AG04450 (cell line): Measurements from ENCODE around the gene FOXN4. TPM values are rescaled to one million over a fixed set of nuclear protein-coding genes. Genes with fewer than 3 reads are reported as not detected.

ENCODE experiments used
- CTCF ChIA-PET: fragments of 300-600, 350-600 bp; formaldehyde crosslinking; extraction: SDS; loops from one replicate; lab custom pipeline; 2022; ENCODE audit warnings: antibody characterized with exemption, inconsistent platforms; lab: Charles Lee
- POLR2A ChIA-PET: fragments of 350-600 bp; formaldehyde crosslinking; extraction: SDS; loops from one replicate; lab custom pipeline; 2021; ENCODE audit warnings: antibody characterized with exemption, inconsistent platforms; lab: Yijun Ruan, JAX
- DNase-seq: peaks from one replicate; pipeline ENCODE4 v3.0.0-alpha.2; 2011; ENCODE audit warnings: low read depth, low spot score
- H3K27ac ChIP-seq: one replicate; pipeline ENCODE4 v1.5.1; 2012; ENCODE audit warnings: low read depth, low read length, control low read depth
- H3K27me3 ChIP-seq: one replicate; pipeline ENCODE4 v1.6.0; 2012; ENCODE audit warnings: low read length; ENCODE audit not compliant: control insufficient read depth, insufficient read depth
- H3K4me3 ChIP-seq: 2 replicates; pipeline ENCODE4 v1.5.1; 2011; ENCODE audit warnings: mild to moderate bottlenecking, low read depth, low read length, control low read depth
- H3K9me3 ChIP-seq: 2 replicates; pipeline ENCODE4 v1.5.1; 2012; ENCODE audit warnings: low read length; ENCODE audit not compliant: control insufficient read depth, insufficient read depth
- polyA plus RNA-seq: library from polyadenylated mRNA; depleted of rRNA; stranded (reverse); fragments of >200 nt; gene quantifications from 2 replicates; pipeline ENCODE4 v1.2.3, GENCODE V29; 2011
- TF ChIP-seq, protein P1 (sequence below): IDR thresholded peaks from 2 replicates; pipeline ENCODE4 v1.5.1; 2011; ENCODE audit warnings: low read depth, low read length, control low read depth, inconsistent platforms

The FOXN4 gene
- polyA plus RNA-seq, 1 experiment: not detected

DNA sequence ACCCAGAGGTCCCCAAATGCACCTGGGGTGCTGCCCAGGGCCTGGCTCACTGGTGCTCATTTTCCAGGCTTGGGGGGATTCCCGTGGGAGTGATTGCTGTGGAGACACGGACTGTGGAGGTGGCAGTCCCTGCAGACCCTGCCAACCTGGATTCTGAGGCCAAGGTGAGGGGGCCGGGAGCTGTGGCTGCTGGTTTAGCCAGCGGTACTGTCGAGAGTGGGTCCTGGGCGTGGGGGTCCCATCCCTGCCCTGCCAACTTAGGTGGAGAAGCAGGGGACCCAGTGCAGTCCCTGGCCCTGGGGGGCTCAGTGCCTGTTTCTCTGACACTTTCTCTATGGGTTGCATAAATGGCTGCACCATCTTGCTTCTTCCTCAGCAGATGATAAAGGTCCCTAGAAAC is 50.9 kb downstream of the FOXN4 start:
- H3K27ac ChIP-seq: no peak overlapping the region
- ChIA-PET POLR2A (no interaction called here), CTCF (no interaction called here)
- no peaks in the 10 kb centered on the region for H3K27me3 ChIP-seq
- H3K4me3 ChIP-seq: no peak overlapping the region
- TF ChIP-seq, protein P1, sequence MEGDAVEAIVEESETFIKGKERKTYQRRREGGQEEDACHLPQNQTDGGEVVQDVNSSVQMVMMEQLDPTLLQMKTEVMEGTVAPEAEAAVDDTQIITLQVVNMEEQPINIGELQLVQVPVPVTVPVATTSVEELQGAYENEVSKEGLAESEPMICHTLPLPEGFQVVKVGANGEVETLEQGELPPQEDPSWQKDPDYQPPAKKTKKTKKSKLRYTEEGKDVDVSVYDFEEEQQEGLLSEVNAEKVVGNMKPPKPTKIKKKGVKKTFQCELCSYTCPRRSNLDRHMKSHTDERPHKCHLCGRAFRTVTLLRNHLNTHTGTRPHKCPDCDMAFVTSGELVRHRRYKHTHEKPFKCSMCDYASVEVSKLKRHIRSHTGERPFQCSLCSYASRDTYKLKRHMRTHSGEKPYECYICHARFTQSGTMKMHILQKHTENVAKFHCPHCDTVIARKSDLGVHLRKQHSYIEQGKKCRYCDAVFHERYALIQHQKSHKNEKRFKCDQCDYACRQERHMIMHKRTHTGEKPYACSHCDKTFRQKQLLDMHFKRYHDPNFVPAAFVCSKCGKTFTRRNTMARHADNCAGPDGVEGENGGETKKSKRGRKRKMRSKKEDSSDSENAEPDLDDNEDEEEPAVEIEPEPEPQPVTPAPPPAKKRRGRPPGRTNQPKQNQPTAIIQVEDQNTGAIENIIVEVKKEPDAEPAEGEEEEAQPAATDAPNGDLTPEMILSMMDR: no peak
- peaks cover 9% of the 10 kb centered on the region; the same call in 1 of the 2 replicates for H3K9me3 ChIP-seq
- no peak for DNase-seq

DNA sequence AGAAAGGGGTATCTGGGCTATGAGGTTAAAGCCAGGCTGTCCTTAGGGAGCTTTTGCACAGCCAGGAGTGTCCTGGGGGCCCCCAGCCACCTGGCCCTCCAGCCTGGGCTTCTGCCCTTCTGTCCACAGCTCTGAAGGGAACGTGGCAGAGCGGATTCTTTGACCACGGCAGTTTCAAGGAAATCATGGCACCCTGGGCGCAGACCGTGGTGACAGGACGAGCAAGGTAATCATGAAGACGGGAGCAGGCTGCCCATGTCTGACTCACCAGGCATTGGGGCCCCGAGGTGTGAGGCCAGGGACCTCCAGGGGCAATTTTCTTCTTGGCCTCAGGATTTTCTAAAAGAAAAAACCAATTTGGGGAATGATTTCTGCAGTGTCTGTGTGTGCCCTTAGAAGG is 53.1 kb downstream of the FOXN4 start:
- POLR2A ChIA-PET: no interaction called here

DNA sequence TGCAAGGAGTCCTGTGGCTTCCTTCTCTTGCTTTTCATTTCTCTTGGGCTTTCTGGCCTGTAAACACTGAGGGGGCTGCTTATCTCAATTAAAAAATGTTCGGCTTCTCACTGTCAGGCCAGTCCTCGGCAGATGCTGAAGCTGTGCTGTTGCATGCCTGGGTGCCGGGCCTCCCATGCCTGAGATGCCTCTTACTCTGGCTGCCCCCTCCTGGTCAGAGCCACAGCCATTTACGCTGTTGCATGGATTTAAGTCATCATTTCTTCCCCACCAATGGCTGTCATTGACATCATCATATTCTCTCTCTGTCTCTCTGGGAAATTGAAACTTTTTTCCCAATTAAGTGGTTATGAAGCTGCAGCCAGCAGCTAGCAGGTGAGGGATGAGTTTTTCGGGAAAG is 53.7 kb downstream of the FOXN4 start:
- TF ChIP-seq, protein P1: peak; percentile 43
- no peaks in the 10 kb centered on the region for H3K27me3 ChIP-seq
- H3K27ac ChIP-seq: no peak overlapping the region
- no peak overlapping the region for H3K4me3 ChIP-seq
- CTCF ChIA-PET: interaction anchor here (0.6 to 3.6 kb wide), 6 partner anchors 8 to 143 kb away, joined by 3 to 16 read pairs (median 6); partner anchors contain the start of gene ACACB
- DNase-seq: no peak
- peaks cover 9% of the 10 kb centered on the region for H3K9me3 ChIP-seq
- POLR2A ChIA-PET: no interaction called here

More for the DNA sequence above, 53.1 kb downstream of the FOXN4 start:
- H3K27me3 ChIP-seq: no peaks in the 10 kb centered on the region
- H3K4me3 ChIP-seq: no peak overlapping the region
- peaks cover 9% of the 10 kb centered on the region for H3K9me3 ChIP-seq
- DNase-seq: no peak
- CTCF ChIA-PET: interaction anchor here (0.6 to 3.6 kb wide), 5 partner anchors 7 to 144 kb away, joined by 3 to 16 read pairs (median 6); partner anchors contain the start of gene ACACB
- TF ChIP-seq, protein P1: no peak
- H3K27ac ChIP-seq: no peak overlapping the region

DNA sequence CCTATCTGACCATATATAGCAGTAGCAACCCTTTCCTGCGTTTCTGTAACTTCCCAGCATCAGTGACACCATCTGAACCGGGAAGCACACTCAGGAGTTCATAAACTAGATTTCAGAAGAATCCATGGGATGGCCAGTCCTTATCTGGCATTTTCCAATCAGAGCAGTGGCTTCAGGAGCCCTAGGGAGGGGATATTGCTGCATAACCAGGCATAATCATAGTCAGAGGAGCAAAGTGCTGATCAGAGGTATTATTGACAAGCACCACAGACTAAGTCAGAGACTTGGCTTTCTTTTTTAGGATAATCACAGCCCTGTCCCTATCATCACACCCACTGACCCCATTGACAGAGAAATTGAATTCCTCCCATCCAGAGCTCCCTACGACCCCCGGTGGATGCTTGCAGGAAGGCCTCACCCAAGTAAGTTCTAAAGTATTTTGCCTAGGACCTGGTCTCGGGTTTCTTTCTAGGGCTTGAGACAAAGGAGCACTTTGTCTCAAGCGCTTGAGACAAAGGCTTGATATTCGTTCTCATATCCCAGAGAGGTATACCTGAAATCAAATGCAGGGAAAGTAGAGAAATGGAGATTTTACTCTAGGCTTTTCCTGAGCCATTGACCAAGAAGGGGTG is 55.1 kb downstream of the FOXN4 start:
- no peaks in the 10 kb centered on the region for H3K27me3 ChIP-seq
- ChIA-PET POLR2A (no interaction called here), CTCF (interaction anchor here (0.8 to 3.6 kb wide), 2 partner anchors 10 to 142 kb away, joined by 4 to 16 read pairs; no protein-coding TSS in a partner anchor)
- H3K27ac ChIP-seq: no peak overlapping the region
- no peak for DNase-seq
- no peak overlapping the region for H3K4me3 ChIP-seq
- TF ChIP-seq, protein P1: no peak
- peaks cover 9% of the 10 kb centered on the region for H3K9me3 ChIP-seq

DNA sequence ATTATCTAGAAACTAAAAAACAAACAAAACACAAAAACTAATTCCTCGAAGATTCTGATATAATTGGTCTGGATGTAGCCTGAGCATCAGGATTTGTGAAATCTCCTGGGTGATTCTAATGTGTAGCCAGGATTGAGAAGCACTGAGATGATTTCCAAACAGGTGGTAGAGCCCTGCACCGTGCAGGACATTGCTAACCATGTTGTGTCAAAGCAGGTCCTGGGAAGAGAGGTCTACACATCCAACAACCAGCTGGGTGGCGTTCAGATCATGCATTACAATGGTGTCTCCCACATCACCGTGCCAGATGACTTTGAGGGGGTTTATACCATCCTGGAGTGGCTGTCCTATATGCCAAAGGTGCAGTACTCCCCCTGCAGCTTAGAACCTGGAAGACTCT is 56.3 kb downstream of the FOXN4 start:
- no peak for DNase-seq
- ChIA-PET POLR2A (no interaction called here), CTCF (interaction anchor here (1.4 to 2.6 kb wide), 2 partner anchors 10 to 141 kb away, joined by 3 to 11 read pairs; no protein-coding TSS in a partner anchor)
- TF ChIP-seq, protein P1: no peak
- no peak overlapping the region for H3K4me3 ChIP-seq
- no peaks in the 10 kb centered on the region for H3K27me3 ChIP-seq
- H3K9me3 ChIP-seq: peaks cover 9% of the 10 kb centered on the region
- H3K27ac ChIP-seq: peak overlapping the region; percentile 21
